GM20000 (cell line): ENCODE data around the gene USH2A.

Experiments used
- DNase-seq: peaks from one replicate; pipeline ENCODE4 v3.0.0; 2012; ENCODE audit warnings: low spot score
- TF ChIP-seq, protein P1 (sequence below): IDR thresholded peaks from 2 replicates; pipeline ENCODE4 v1.5.1; 2012; ENCODE audit warnings: mild to moderate bottlenecking, control low read depth; ENCODE audit errors: extremely low read depth, missing control alignments

Gene USH2A

DNA sequence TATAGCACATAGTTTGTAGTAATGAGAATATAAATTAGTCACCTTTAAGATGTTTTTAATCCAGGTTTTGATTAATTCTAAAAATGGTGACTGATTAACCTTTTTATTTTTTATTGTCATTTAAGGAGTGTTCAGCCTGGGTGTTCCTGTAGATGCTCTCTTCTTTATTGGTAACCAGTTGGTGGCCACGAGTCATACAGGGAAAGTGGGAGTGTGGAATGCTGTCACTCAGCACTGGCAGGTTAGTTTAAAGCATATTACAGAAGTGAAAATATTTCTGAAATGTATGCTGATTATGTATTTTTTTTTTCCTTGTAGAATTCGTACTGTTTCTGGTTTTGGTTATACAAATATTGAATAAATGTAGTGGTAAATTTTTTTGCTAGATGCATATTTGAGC is 828.0 kb downstream of the USH2A start:
- DNase-seq: no peak

DNA sequence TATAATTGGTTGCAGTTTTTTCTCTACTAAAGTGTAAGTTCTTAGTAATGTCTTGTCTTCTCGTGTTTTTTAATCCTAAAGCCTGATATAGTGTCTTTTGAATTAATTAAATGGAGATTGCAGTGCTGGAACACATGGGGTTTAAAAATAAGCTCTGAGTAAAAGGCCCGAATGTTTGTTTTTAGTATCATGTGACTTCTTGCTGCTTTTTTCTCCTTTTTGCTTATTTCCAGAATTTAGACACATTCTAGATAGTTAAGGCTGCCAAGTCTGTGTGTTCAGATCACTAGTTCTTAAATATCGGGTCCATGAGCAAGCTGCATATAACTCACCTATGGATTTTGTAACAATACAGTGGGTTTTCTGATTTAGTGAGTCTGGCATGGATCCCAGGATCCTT is 828.6 kb downstream of the USH2A start:
- DNase-seq: no peak
- TF ChIP-seq, protein P1, sequence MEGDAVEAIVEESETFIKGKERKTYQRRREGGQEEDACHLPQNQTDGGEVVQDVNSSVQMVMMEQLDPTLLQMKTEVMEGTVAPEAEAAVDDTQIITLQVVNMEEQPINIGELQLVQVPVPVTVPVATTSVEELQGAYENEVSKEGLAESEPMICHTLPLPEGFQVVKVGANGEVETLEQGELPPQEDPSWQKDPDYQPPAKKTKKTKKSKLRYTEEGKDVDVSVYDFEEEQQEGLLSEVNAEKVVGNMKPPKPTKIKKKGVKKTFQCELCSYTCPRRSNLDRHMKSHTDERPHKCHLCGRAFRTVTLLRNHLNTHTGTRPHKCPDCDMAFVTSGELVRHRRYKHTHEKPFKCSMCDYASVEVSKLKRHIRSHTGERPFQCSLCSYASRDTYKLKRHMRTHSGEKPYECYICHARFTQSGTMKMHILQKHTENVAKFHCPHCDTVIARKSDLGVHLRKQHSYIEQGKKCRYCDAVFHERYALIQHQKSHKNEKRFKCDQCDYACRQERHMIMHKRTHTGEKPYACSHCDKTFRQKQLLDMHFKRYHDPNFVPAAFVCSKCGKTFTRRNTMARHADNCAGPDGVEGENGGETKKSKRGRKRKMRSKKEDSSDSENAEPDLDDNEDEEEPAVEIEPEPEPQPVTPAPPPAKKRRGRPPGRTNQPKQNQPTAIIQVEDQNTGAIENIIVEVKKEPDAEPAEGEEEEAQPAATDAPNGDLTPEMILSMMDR: no peak

More for the DNA sequence above, 828.0 kb downstream of the USH2A start:
- TF ChIP-seq, protein P1: no peak

DNA sequence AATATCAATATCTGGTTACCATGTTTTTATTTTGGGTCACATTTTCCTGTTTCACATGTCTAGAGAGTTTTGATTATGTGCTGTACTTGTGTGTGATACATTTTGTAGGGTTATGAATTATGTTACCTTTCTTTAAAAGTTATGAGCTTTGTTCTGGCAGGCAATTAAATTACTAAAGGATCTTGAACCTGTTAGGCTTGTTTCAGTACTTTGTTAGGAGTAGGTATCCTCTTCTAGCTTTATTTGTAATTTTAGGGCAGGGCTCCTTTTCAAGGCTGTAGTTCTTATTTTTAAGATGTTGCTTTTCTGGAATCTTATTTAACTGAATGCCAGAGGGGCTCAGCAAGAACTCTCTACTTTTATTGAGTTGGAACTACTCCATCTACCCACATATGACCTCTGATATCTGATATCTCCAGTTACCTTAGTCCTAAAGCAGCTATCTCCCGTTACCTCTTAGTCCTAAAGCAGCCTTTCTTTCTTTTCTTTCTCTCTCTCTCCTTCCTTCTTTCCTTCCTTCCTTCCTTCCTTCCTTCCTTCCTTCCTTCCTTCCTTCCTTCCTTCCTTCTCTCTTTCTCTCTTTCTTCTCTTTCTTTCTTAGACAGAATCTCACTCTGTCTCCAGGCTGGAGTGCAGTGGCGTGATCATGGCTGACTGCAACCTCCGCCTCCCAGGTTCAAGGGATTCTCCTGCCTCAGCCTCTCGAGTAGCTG is 832.3 kb downstream of the USH2A start:
- no peak for DNase-seq
- TF ChIP-seq, protein P1: no peak

DNA sequence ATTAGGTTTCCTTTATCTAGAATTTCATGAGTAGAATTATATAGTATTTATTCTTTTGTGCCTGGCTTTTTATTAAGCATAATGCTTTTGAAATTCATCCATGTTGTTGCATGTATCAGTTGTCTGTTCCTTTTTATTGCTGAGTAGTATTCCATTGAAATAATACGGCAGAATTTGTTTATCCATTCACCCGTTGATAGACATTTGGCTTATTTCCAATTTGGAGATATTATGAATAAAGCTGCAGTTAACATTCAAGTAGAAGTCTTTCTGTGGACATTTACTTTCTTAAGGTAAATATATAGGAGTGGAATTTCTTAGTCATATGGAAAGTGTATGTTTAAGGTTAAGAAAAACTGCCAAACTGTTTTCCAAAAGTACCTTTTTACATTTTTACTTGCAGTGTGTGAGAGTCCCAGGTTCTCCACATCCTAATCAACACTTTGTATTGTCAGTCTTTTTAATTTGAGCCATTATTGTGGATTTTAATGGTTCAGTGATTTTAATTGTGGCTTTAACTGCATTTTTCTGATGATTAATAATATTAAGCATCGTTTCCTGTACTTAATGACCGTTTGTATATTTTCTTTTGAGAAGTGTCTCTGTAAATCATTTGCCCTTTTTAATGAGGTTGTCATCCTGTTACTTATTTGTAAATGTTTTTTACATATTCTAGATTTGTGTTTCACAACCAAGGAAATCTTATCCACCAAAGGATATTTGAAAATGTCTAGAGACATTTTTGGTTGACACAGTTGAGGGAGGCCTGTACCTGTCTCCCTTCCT is 833.4 kb downstream of the USH2A start:
- TF ChIP-seq, protein P1: no peak
- DNase-seq: no peak

DNA sequence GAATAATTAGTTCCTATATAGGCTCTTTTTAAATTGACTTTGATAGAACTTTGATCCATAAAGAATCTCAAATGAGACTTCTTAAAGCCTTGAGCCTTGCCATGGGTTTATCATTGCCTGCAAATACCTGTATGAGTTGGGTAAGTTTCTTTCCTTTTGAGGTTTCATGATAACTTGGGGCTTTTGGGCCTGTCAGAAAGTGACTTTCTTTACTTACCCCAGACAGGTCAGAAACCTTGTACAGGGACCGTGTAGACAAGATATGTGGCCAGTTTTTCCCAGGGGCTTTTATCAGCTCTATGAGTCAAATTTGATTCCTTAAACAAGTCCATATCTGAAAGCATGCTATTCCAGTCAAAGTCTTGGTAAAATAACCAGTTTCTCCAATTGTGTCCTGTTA is 838.9 kb downstream of the USH2A start:
- TF ChIP-seq, protein P1: no peak
- DNase-seq: no peak

DNA sequence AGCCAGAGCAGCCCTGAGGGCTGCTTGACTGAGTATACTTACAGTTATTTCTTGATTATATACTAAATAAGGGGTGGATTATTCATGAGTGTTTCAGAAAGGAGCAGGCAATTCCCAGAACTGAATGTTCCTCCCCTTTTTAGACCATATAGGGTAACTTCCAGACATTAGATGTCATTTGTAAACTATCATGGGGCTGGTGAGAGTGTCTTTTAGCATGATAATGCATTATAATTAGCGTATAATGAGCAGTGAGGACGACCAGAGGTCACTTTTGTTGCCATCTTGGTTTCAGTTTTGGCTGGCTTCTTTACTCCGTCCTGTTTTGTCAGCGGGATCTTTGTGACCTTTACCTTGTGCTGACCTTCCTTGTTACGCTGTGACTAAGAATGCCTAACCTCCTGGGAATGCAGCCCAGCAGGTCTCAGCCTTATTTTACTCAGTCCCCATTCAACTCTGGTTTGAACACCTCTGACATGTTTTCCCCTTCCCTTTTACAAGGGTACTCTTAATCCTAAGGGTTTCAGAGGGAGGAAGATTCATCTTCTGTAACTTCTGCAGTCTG is 840.0 kb downstream of the USH2A start:
- TF ChIP-seq, protein P1: no peak
- no peak for DNase-seq

DNA sequence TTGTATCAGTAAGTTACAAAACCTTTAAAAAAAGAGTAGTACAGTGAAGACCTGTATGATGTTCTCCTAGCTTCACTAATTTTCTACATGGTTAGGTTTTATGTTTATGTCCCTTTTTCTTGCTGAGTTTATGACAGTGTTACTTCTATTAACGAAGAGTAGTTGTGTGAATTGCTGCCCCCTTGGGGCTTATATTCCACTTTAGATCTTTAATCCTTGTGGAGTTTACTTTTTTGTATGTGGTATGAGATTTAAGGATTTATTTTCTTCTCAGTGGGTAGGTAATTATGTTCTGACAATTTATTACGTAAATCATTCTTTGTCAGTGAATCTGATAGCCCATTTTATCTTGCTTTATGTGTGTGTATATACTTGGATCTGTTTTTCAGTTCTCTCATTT is 841.4 kb downstream of the USH2A start:
- DNase-seq: no peak
- TF ChIP-seq, protein P1: no peak
